ENCODE measurements around the gene C1QBP.
"Not testable (repeated sequence)": the region's sequence is repeated elsewhere in the genome, so short reads cannot be mapped to it uniquely, and the experiment has no call there.

- not testable (repeated sequence) for TF ChIP-seq CTCF (conservative IDR thresholded peaks at IDR 0.05; ENCODE audit: low read depth, low read length); POLR2A (IDR thresholded peaks at IDR 0.05; ENCODE audit: low read depth, low read length); CEBPB (IDR thresholded peaks at IDR 0.05; ENCODE audit: low read depth, low read length); MAFK (IDR thresholded peaks at IDR 0.05; ENCODE audit: low read depth, low read length); NFE2L2 (IDR thresholded peaks at IDR 0.05; ENCODE audit: low read depth, low read length); RCOR1 (IDR thresholded peaks at IDR 0.05; ENCODE audit: insufficient replicate concordance, low read length); SMC3 (IDR thresholded peaks at IDR 0.05; ENCODE audit: low read depth, low read length)
- TF ChIP-seq, protein P1, sequence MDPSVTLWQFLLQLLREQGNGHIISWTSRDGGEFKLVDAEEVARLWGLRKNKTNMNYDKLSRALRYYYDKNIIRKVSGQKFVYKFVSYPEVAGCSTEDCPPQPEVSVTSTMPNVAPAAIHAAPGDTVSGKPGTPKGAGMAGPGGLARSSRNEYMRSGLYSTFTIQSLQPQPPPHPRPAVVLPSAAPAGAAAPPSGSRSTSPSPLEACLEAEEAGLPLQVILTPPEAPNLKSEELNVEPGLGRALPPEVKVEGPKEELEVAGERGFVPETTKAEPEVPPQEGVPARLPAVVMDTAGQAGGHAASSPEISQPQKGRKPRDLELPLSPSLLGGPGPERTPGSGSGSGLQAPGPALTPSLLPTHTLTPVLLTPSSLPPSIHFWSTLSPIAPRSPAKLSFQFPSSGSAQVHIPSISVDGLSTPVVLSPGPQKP (IDR thresholded peaks at IDR 0.05; ENCODE audit: borderline replicate concordance, low read depth, low read length), result not testable (repeated sequence)
- TF ChIP-seq, protein P2, sequence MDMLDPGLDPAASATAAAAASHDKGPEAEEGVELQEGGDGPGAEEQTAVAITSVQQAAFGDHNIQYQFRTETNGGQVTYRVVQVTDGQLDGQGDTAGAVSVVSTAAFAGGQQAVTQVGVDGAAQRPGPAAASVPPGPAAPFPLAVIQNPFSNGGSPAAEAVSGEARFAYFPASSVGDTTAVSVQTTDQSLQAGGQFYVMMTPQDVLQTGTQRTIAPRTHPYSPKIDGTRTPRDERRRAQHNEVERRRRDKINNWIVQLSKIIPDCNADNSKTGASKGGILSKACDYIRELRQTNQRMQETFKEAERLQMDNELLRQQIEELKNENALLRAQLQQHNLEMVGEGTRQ (IDR thresholded peaks at IDR 0.05; ENCODE audit: low read depth, low read length), result not testable (repeated sequence)
Measured at GRCh38 chr17:5431234-5431633, 7.7 kb downstream of the C1QBP start.
